Mesenchymal stem cell (in vitro differentiated cells and primary cell): ENCODE measurements around the gene ST3GAL4.

Experiments used
- DNase-seq: peaks from one replicate; pipeline ENCODE4 v3.0.0-alpha.2; 2013
- H2AFZ ChIP-seq: one replicate; pipeline ENCODE4 v1.6.1; 2013; ENCODE audit warnings: low read depth, mild to moderate bottlenecking, control low read depth, inconsistent platforms, low read length, moderate library complexity
- H2AK5ac ChIP-seq: 2 replicates; pipeline ENCODE4 v1.6.1; 2013; ENCODE audit warnings: low read length, moderate library complexity, mild to moderate bottlenecking, inconsistent platforms; ENCODE audit not compliant: severe bottlenecking
- H2BK120ac ChIP-seq: one replicate; pipeline ENCODE4 v1.6.1; 2013; ENCODE audit warnings: low read depth, mild to moderate bottlenecking, inconsistent platforms, low read length, moderate library complexity
- H2BK12ac ChIP-seq, 2 experiments: one replicate each; pipeline ENCODE4 v1.6.1; 2013; ENCODE audit warnings: inconsistent platforms in 2 of 2, low read length in 2 of 2, mild to moderate bottlenecking in 2 of 2, moderate library complexity in 2 of 2, control low read depth in 1 of 2
- H2BK15ac ChIP-seq: one replicate; pipeline ENCODE4 v1.6.1; 2013; ENCODE audit warnings: mild to moderate bottlenecking, low read depth, inconsistent platforms; ENCODE audit not compliant: poor library complexity, severe bottlenecking
- H2BK5ac ChIP-seq: 2 replicates; pipeline ENCODE4 v1.6.1; 2013; ENCODE audit warnings: low read depth, mild to moderate bottlenecking, low read length, control low read depth, inconsistent platforms; ENCODE audit not compliant: poor library complexity, severe bottlenecking
- H3K14ac ChIP-seq, 2 experiments: one replicate each; pipeline ENCODE4 v1.6.1; 2013; ENCODE audit warnings: inconsistent platforms in 2 of 2, low read length in 2 of 2, control low read depth in 1 of 2, mild to moderate bottlenecking in 1 of 2, moderate library complexity in 1 of 2
- H3K18ac ChIP-seq, 2 experiments: one replicate each; pipeline ENCODE4 v1.6.1; 2013; ENCODE audit warnings: inconsistent platforms in 2 of 2, low read length in 2 of 2, control low read depth in 1 of 2, low read depth in 1 of 2, mild to moderate bottlenecking in 1 of 2
- H3K23ac ChIP-seq, 2 experiments: one replicate each; pipeline ENCODE4 v1.6.1; 2013; ENCODE audit warnings: inconsistent platforms in 2 of 2, low read length in 2 of 2, mild to moderate bottlenecking in 2 of 2, moderate library complexity in 2 of 2, control low read depth in 1 of 2
- H3K27ac ChIP-seq: 2 replicates; pipeline ENCODE4 v1.5.1; 2013; ENCODE audit warnings: mild to moderate bottlenecking, moderate library complexity, low read length, control low read depth, inconsistent platforms; ENCODE audit not compliant: poor library complexity, severe bottlenecking
- H3K27me3 ChIP-seq, 2 experiments: 2 replicates each; pipeline versions ENCODE4 v1.6.1 to v1.7.0; 2013; ENCODE audit warnings: low read length in 2 of 2, mild to moderate bottlenecking in 2 of 2, moderate library complexity in 2 of 2, control low read depth in 1 of 2, inconsistent platforms in 1 of 2; ENCODE audit not compliant: control insufficient read depth in 1 of 2, insufficient read depth in 1 of 2
- H3K36me3 ChIP-seq, 2 experiments: 2 replicates each; pipeline versions ENCODE4 v1.6.1 to v1.7.0; 2013; ENCODE audit warnings: low read length in 2 of 2, control low read depth in 1 of 2, inconsistent platforms in 1 of 2, low read depth in 1 of 2, mild to moderate bottlenecking in 1 of 2; ENCODE audit not compliant: insufficient read depth in 2 of 2, control insufficient read depth in 1 of 2
- H3K4ac ChIP-seq, 2 experiments: one replicate each; pipeline ENCODE4 v1.6.1; 2013; ENCODE audit warnings: inconsistent platforms in 2 of 2, low read length in 2 of 2, mild to moderate bottlenecking in 2 of 2, moderate library complexity in 2 of 2, control low read depth in 1 of 2, low read depth in 1 of 2
- H3K4me1 ChIP-seq: 2 replicates; pipeline ENCODE4 v1.6.1; 2013; ENCODE audit warnings: low read depth, low read length, control low read depth; ENCODE audit not compliant: control insufficient read depth, insufficient read depth
- H3K4me2 ChIP-seq: 2 replicates; pipeline ENCODE4 v1.6.1; 2013; ENCODE audit warnings: low read length, mild to moderate bottlenecking, inconsistent platforms; ENCODE audit not compliant: poor library complexity, severe bottlenecking
- H3K4me3 ChIP-seq, 2 experiments: 2 replicates each; pipeline versions ENCODE4 v1.5.1 to v1.7.0; 2013; ENCODE audit warnings: low read length in 2 of 2, mild to moderate bottlenecking in 2 of 2, control low read depth in 1 of 2, low read depth in 1 of 2; ENCODE audit not compliant: insufficient read depth in 1 of 2
- H3K79me1 ChIP-seq: replicated peaks from 2 replicates; pipeline ENCODE4 v1.6.1; 2013; ENCODE audit warnings: mild to moderate bottlenecking, control low read depth, low read length, inconsistent platforms; ENCODE audit not compliant: poor library complexity, severe bottlenecking
- H3K9ac ChIP-seq: 2 replicates; pipeline ENCODE4 v1.7.0; 2013; ENCODE audit warnings: mild to moderate bottlenecking, low read length, moderate library complexity
- H3K9me3 ChIP-seq: 2 replicates; pipeline ENCODE4 v1.7.0; 2013; ENCODE audit warnings: mild to moderate bottlenecking, low read length; ENCODE audit not compliant: control insufficient read depth
- H4K8ac ChIP-seq: one replicate; pipeline ENCODE4 v1.6.1; 2013; ENCODE audit warnings: inconsistent platforms, mild to moderate bottlenecking, low read length, moderate library complexity
- H4K91ac ChIP-seq: one replicate; pipeline ENCODE4 v1.6.1; 2013; ENCODE audit warnings: mild to moderate bottlenecking, low read length, inconsistent platforms
- WGBS: methylation state at CpG from one replicate; pipeline ENCODE4 v1.1.7; 2013; ENCODE audit warnings: mixed read lengths; 5-methylcytosine and 5-hydroxymethylcytosine counted together

Gene ST3GAL4

GRCh38 chr11:126396965-126397364 is 41.5 kb downstream of the ST3GAL4 start:
- Histone ChIP-seq H2BK5ac (no peak overlapping the region), H3K9me3 (no peaks in the 10 kb centered on the region), H2AK5ac (no peak overlapping the region), H3K36me3 (no peaks in the 10 kb centered on the region), H3K18ac (no peak overlapping the region), H4K8ac (no peak overlapping the region), H4K91ac (no peak overlapping the region), H3K9ac (no peak overlapping the region), H2AFZ (no peak overlapping the region), H3K4me2 (no peak overlapping the region), H3K79me1 (peaks cover 11% of the 10 kb centered on the region), H2BK12ac (no peak overlapping the region), H2BK15ac (no peak overlapping the region), H3K27ac (no peak overlapping the region), H2BK120ac (no peak overlapping the region), H3K4ac (no peak overlapping the region), H3K27me3 (no peaks in the 10 kb centered on the region), H3K4me3 (no peak overlapping the region), H3K14ac (no peak overlapping the region), H3K23ac (no peak overlapping the region), H3K4me1 (no peaks in the 10 kb centered on the region)
- no peak for DNase-seq
- WGBS, result 86% methylated on average over 1 of the region's 4 CpGs

GRCh38 chr11:126398296-126398695 is 42.8 kb downstream of the ST3GAL4 start:
- H3K14ac ChIP-seq, result no peak overlapping the region
- 100% methylated on average over 4 of the region's 4 CpGs for WGBS

DNA sequence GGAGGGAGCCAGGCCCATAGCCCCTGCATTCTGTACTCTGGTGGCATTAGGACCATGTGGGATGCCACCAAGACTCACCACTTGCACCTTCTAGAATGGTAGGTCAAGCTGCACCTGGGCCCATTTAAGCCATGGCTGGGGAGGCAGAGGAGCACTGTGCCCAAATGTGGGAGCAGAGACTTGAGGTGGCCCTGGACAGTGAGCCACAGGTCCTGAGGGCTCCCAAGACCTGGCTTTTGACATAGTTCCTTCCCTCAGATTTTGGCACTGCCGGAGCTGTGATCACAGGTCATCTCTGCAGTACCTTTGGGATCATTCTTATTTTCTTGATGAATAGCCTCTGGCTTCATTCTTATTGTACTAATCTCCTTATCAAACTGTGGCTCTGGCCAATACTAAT is 43.2 kb downstream of the ST3GAL4 start:
- no peak overlapping the region for H3K18ac ChIP-seq
- H4K91ac ChIP-seq, result no peak overlapping the region
- DNase-seq, result no peak
- H4K8ac ChIP-seq, result no peak overlapping the region
- H3K23ac ChIP-seq, result no peak overlapping the region
- peaks cover 3% of the 10 kb centered on the region for H3K79me1 ChIP-seq
- no peak overlapping the region for H2BK12ac ChIP-seq
- no peak overlapping the region for H2AK5ac ChIP-seq
- H3K27me3 ChIP-seq, result no peaks in the 10 kb centered on the region
- no peaks in the 10 kb centered on the region for H3K4me1 ChIP-seq
- no peak overlapping the region for H2AFZ ChIP-seq
- 100% methylated on average over 1 of the region's 1 CpG for WGBS
- no peak overlapping the region for H3K27ac ChIP-seq
- H3K9me3 ChIP-seq, result no peaks in the 10 kb centered on the region
- H3K4me2 ChIP-seq, result no peak overlapping the region
- H3K4me3 ChIP-seq, result no peak overlapping the region
- H2BK5ac ChIP-seq, result no peak overlapping the region
- H3K9ac ChIP-seq, result no peak overlapping the region
- H2BK120ac ChIP-seq, result no peak overlapping the region
- no peak overlapping the region for H2BK15ac ChIP-seq
- no peak overlapping the region for H3K4ac ChIP-seq
- H3K14ac ChIP-seq, result no peak overlapping the region
- H3K36me3 ChIP-seq, result peaks cover 0 to 8% of the 10 kb centered on the region in 2 experiments

More at GRCh38 chr11:126398296-126398695, 42.8 kb downstream of the ST3GAL4 start:
- H3K36me3 ChIP-seq, result peaks cover 0 to 8% of the 10 kb centered on the region in 2 experiments
- no peak overlapping the region for H3K4me2 ChIP-seq
- H3K9me3 ChIP-seq, result no peaks in the 10 kb centered on the region
- H2BK12ac ChIP-seq, result no peak overlapping the region
- H2BK5ac ChIP-seq, result no peak overlapping the region
- no peak overlapping the region for H3K27ac ChIP-seq
- no peaks in the 10 kb centered on the region for H3K4me1 ChIP-seq
- H3K9ac ChIP-seq, result no peak overlapping the region
- peaks cover 3% of the 10 kb centered on the region for H3K79me1 ChIP-seq
- no peak overlapping the region for H4K91ac ChIP-seq
- no peak overlapping the region for H3K18ac ChIP-seq
- DNase-seq, result no peak
- no peak overlapping the region for H4K8ac ChIP-seq
- no peak overlapping the region for H2BK120ac ChIP-seq
- H3K4ac ChIP-seq, result no peak overlapping the region
- H2BK15ac ChIP-seq, result no peak overlapping the region
- H3K23ac ChIP-seq, result no peak overlapping the region
- no peak overlapping the region for H3K4me3 ChIP-seq
- no peaks in the 10 kb centered on the region for H3K27me3 ChIP-seq
- no peak overlapping the region for H2AFZ ChIP-seq
- no peak overlapping the region for H2AK5ac ChIP-seq

DNA sequence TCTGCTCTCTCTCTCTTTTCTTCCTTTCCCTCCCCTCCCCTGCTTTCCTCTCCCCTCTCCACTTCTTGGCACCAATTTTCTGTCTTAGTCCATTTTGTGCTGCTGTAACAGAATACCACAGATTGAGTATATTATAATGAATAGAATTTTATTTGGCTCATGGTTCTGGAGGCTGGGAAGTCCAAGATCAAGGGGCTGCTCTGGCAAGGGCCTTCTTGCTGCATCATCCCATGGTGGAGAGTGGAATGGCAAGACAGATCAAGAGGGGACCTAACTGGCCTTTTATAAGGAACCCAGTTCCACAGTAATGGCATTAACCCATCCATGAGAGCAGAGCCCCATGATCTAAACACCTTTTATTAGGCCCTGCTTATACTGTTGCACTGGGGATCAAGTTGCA is 44.5 kb downstream of the ST3GAL4 start:
- H3K9ac ChIP-seq, result no peak overlapping the region

More for the DNA sequence above, 44.5 kb downstream of the ST3GAL4 start:
- Histone ChIP-seq H2AFZ (no peak overlapping the region), H4K91ac (no peak overlapping the region), H3K4me2 (no peak overlapping the region), H2BK5ac (no peak overlapping the region), H3K27me3 (no peaks in the 10 kb centered on the region), H2BK12ac (no peak overlapping the region), H3K27ac (no peak overlapping the region), H2BK120ac (no peak overlapping the region), H2AK5ac (no peak overlapping the region), H3K4me1 (no peaks in the 10 kb centered on the region), H3K4me3 (no peak overlapping the region), H3K36me3 (peaks cover 0 to 8% of the 10 kb centered on the region in 2 experiments), H3K14ac (no peak overlapping the region), H3K4ac (no peak overlapping the region), H4K8ac (no peak overlapping the region), H3K79me1 (peaks cover 6% of the 10 kb centered on the region), H3K9me3 (no peaks in the 10 kb centered on the region), H2BK15ac (no peak overlapping the region), H3K23ac (no peak overlapping the region), H3K18ac (no peak overlapping the region)
- DNase-seq, result no peak
